ENCODE results near the gene DDX1. TPM values are rescaled to one million over a fixed set of nuclear protein-coding genes. Genes with fewer than 3 reads are reported as not detected.

DDX1 gene
- total RNA-seq, 1 donor from 2014 or later, result 130 TPM

- no peak for DNase-seq (ENCODE audit: low read depth)
Measured at GRCh38 chr2:15628899-15629855, 37.5 kb downstream of the DDX1 start.

DNA sequence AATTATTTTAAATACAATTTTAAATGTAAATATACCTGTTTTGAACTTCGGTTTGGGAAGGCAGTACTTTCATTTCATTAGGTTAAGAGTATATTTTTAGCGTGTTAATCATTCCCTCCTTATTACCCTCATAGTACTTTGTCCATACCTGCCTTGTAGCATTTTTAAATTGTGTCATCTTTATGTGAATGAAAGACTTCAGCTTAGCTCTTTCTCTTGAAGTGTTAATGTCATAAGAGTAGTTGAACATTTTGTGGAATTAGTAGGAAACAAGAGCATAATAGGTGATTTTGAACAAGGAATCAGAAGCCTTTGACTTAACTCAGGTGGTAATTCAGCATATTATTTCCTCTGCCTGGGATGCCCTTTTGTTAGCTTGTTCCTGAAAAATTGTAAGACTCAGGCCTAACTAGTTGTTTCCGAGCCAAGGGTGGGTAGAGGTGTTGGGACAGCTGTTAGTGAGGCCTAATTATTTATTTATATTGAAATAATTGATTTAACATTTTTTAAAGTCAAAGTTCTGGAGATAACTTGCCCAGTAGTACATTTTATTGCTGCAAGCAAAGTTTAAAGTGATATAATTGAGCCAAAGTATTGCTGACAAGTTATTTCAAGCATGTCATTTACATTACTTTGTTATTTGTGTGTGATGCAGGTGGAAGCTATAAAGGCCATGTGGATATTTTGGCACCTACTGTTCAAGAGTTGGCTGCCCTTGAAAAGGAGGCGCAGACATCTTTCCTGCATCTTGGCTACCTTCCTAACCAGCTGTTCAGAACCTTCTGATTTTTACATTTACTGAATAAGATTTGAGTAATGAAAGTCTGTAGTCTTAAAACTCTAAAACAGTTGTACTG is 38.7 kb downstream of the DDX1 start:
- DNase-seq (ENCODE audit: low read depth), result no peak

GRCh38 chr2:15630978-15631719 is 39.5 kb downstream of the DDX1 start:
- DNase-seq (ENCODE audit: low read depth), result no peak

GRCh38 chr2:15631883-15632282 is 40.2 kb downstream of the DDX1 start:
- DNase-seq (ENCODE audit: low read depth), result no peak

DNA sequence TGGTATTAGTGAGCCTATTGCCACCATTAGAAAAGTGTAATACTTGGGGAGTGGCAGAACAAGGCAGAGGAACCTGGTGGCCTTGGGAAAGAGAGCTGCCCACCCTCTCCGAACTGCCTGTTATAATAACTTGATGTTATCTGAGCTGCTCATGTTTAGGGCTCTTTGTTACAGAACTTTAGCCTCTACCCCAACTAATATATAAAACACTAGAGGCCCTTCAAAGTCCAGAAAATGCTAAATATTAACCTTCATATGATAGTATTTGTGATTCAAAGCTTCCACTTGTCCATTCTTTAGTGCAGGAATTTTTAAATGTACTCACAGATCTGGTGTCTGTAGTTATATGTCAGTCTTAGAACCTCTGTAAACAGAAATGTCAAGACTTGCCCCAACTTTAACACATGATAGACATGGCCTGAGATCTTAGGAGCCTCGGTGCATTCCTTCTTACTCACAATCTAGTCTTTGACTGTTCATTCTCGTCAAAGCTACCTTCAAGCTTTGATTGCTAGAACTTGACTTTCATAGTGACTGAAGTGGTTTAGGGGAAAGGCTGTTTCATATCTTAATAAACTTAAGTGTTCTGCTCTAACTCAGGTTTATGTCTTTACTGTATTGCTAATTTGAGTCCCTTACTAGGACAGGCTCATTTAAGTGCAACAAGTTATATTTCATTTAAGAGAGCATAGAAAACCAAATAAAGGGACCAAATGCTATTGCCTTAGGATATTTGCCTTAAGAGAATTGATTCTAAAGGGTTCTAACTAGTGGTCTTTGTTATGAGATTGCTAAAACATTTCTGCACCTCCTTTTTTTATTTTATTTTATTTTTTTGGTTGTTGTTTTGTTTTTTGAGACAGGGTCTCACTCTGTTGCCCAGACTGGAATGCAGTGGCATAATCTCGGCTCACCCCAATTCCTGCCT is 41.6 kb downstream of the DDX1 start:
- no peak for DNase-seq (ENCODE audit: low read depth)

- DNase-seq (ENCODE audit: low read depth), result no peak
Measured at GRCh38 chr2:15633971-15634346, 42.3 kb downstream of the DDX1 start.

DNA sequence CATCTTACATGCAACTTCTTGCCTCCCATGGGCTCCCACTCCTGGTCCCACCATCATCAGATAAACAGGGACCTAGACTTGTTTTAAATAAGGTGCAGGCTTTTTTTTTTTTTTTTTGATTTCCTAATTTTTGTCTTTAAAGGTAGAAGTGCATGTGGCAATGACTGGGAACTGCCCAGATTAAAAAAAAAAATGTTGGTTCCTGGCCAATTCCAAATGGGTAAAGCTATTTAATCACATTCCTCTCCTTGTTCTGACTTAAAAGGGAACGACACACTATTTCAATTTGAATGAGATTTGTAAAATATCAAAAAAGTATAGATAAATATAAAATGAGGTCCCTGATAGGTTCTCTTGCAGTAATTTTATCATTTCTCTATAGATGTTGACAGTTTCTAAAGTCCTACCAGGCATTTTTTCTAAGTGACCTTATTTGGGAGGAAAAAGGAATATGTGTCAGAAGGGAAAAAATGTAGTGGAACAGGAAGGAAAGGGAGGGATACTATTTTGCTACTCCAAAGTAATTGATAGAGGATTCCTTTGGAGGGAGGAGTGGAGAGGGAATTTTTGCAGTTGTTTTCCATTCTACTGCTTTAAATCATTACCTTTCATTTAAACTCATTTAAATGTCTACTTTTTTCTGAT is 43.3 kb downstream of the DDX1 start:
- DNase-seq (ENCODE audit: low read depth), result no peak

- peak; percentile 71 for DNase-seq (ENCODE audit: low read depth)
Measured at GRCh38 chr2:15636972-15637785, 45.5 kb downstream of the DDX1 start.

DNA sequence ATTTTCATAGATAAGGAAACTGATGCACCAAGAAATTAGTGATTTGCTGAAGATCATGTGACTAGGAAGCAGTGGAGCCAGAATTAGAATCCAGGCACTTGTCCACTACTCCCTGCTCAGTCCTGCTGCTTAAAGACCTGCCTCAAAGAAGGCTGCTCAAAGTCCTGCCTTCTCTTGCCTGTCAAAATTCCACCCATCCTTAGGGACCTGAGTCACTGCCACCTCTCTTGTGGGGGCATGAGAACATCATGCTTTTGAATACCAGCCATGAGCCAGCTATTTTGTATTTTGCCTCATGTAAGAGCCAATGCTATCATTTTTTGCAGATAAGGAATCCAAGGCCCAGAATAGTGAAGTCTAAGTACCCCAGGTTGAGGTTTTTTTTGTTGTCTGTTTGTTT is 47.1 kb downstream of the DDX1 start:
- DNase-seq (ENCODE audit: low read depth), result peak; percentile 73

- no peak for DNase-seq (ENCODE audit: low read depth)
Measured at GRCh38 chr2:15639323-15640251, 47.9 kb downstream of the DDX1 start.

GRCh38 chr2:15640261-15640711 is 48.6 kb downstream of the DDX1 start:
- peak; percentile 96 for DNase-seq (ENCODE audit: low read depth)

DNA sequence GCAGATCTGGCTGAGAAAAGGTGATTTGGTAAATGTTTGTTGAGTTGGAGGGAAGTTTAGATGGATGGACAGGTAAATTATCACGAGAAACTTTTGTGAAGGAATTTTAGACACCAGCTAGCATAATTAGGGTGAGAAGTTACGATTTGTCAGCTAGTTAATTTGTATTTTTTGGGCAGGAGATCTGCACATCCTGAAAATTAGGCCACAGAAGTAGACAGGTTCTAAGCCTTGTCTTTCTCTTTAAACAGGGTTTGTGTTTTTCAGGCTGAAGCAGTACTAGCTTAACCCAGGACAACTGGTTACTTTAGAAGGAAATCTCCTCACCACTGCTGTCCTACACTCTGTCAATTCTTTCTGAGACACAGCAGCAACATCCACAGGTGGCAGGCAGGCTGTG is 49.1 kb downstream of the DDX1 start:
- DNase-seq (ENCODE audit: low read depth), result no peak

DNA sequence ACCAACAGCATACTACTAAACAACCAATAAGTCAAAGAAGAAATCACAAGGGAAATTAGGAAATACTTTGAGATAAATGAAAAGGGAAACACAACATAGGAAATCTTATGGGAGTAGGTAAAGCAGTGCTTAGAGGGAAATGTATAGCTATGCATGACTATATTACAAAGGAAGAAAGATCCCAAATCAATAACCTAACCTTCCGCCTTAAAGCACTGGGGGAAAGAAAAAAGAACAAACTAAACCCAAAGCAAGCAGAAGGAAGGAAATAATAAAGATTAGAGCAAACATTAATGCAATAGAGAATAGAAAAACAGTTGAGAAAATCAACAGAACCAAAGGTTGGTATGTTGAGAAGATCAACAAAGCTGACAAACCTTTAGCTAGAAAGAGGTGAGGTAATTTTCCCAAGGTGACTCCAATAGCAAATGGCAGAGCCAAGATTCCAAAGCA is 49.9 kb downstream of the DDX1 start:
- DNase-seq (ENCODE audit: low read depth), result no peak

- peak; percentile 70 for DNase-seq (ENCODE audit: low read depth)
Measured at GRCh38 chr2:15642011-15642814, 50.5 kb downstream of the DDX1 start.

DNA sequence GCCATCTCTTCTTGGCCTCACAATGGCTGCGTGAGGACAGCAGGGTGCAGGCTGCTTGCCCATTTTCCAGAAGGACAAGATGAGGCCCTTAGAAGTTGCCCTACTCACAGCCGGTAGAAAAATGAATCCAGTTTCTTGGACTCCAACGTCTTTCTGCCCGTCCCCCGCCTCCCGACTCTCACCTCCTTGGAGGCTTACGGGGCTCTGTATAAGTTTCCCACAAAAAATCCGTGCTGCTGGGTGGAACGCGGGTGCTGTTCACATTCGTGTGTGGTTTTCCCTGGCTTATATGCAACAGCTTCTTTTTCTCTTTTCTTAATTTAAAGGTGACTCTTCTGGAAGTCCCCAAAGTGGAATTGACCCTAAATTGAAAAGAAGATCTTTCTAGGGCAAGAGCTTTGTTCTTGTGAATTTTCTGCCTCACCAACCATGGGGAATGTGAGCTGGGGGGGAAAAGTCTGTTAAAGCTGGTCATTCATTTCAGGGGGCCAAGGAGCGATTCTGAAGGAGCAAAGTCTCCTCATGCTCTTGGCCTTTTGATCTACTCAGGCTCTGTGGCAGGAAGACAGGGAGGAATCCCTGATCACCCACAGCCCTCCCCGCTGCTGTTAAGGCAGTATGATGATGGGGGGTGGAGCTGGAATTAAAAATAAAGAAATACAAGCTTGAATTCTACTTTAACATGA is 51.3 kb downstream of the DDX1 start:
- DNase-seq (ENCODE audit: low read depth), result peak; percentile 82

DNA sequence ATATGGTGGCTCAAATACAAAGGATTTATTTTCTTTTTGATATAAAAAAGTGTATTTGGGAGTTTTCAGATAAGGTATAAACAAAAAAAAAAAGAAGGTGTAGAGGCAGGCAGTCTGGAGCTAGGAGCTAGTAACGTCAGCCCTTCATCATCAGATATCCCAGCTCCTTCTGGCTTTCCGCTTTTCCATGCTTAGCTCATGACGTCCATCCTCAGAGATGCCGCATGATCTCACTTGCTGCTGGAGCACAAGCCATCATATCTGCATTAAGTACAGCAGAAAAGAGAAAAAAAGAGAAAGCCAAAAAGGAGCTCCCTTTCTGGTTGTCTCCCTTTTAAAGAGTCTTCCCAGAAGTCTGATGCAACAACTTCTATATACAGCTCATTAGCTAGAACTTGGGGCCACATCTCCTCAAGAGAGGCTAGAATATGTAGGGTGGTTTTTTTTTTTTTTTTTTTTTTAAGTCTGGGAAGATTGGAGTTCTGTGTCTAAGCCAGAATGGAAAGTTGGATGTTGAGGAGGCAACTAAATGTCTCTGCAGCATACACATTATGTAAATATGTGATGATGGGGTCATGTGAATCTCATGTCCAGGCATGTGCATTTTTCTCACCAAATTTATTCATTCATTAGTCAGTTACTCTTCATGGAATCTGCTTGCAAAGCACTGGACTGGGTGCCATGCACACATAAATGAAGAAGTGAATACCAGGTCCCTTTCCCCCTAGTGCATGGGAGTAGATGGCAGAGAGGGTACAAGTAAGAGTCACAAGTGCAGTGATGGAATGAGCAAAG is 52.3 kb downstream of the DDX1 start:
- no peak for DNase-seq (ENCODE audit: low read depth)

Measured in renal cortical epithelial cell (primary cell).